Epidermal melanocyte (primary cell): ENCODE results near the gene PAX5.

Experiments used
- DNase-seq: peaks from one replicate; pipeline ENCODE4 v3.0.0; 2011; ENCODE audit warnings: low spot score; ENCODE audit not compliant: insufficient read length

Gene PAX5

GRCh38 chr9:36903541-36904435, 130.3 kb downstream of the PAX5 start:
- no peak for DNase-seq

DNA sequence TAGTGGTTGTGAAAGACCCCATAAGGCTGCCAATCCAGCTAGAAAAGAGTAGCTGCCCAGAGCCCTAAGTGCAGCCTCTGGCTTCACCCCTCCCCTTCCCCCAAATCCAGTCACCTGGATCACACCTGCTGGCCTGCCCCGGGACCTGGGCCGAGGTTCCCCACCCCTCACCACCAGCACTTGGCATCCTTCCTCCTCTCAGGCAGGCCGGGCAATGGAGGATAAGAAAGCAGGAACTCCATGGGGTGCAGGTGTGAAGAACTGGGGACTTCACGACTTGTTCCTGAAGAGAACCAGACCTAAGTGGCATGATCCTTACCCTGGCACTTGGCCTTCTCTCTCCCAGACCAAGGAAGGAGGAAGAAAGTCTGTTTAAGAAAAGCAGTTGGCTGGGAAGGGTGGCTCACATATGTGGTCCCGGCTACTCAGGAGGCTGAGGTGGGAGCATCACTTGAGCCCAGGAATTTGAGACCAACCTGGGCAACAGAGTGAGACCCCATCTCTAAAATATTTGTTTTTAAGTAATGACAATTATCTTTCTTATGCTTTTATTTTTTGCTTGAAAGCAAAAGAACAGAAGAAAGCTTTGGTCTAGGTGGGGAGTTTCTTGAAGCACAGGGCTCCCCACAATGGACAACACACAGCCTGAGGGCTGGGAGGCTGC, 131.1 kb downstream of the PAX5 start:
- DNase-seq: no peak

DNA sequence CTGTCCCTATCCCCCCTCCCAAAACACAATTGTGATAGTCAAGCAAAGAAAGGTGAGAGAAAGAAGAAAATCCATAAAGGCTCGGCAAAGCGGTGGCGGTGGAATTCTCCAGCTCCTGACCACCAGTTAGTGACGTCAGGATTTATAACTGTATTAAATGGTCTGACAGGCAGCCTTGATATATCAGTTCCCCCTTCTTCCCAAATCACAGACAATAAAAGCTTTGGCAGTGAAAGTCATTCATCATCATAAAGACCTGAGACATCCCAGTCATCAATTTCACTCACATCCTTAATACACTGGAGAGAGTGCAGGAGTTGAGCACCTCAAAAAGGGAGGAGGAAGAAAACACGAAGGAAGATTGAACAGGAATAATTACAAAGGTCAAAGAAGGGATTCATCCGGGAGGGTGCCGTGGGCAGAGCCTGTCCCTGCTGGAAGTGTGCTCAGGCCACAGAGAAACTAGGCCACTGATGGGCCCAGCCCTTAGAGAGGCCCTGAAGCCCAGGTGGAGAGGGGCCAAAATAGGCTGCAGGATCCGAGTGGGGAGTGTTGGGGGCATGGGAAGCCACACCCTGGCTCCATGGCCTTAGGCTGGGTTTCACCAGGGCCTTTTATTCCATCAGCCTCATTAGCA, 131.9 kb downstream of the PAX5 start:
- no peak for DNase-seq

GRCh38 chr9:36901528-36901927, 132.5 kb downstream of the PAX5 start:
- DNase-seq: no peak

- no peak for DNase-seq
These were observed 133.2 kb downstream of the PAX5 start for GRCh38 chr9:36900856-36901220.

DNA sequence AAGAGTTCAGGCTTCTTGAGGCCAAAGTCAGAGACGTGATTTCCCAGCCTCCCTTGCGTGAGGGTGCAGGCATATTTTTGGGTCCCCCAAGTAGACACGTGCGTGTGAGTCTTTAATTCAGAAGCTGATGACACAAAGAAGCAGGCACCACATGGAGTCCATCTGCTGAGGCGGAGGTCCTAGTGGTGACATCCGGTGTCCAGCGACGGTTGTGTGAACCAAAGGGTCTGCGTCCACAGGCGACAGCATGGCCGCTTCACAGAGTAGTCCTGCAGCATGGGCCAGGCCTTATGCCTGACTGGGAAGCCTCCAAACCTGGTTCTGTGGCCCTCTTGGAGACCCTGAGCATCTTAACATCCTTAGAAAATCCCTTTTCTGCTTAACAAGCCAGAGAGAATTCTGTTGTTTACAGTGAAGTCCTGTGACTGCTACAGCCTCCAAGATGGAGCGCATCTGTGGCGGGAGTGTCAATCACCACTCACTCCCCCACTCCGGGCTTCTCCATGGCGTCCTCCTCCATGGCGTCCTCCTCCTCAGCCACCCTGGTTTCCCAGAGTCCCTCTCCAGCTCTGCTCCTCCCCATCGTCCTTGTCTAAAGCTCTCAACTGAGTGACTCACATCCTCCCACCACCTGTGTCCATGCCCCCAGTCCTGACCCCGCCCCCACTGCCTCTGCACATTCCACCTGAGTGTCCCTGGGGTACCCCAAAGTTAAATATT, 133.8 kb downstream of the PAX5 start:
- DNase-seq: no peak

DNA sequence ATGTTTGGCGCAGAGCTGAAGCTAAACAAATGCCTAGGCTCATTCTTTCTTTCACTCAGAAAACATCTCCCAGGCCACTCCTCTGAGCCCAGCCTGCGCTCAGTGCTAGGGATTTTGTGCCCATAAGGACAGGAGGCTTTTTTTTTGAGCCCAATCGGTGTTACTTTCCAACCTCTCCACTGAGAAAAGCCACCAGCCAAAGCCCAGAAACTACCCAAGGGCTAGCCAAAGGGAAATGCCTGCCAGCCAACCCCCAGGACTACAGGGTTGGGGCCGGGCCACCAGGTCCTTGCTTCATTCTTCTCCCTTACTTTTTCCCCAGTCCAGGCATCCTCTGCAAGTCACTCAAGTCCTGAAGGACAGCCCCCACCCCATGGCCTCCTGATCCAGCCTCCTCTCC, 134.7 kb downstream of the PAX5 start:
- DNase-seq: no peak

GRCh38 chr9:36898431-36899020, 135.5 kb downstream of the PAX5 start:
- no peak for DNase-seq

DNA sequence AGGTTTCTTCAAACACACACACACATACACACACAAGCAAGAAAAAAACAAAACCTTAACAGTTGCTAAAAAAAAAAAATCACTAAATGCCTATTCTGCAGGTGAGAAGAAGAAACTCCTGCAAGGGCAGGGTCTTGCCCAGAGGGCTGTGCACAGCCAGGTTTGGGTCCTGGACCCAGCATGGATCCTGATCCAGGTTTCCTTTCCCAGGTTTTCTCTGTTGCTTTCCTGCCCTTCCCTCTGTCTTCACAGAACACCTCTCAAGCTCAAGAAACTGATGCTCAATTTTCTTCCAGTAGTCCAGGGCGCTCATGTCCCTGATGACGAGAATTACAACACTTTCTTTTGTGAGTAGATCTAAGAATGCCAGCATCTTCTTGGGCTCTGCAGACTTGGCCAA, 136.6 kb downstream of the PAX5 start:
- DNase-seq: no peak

- DNase-seq: no peak
These were observed 137.0 kb downstream of the PAX5 start for GRCh38 chr9:36897019-36897418.

DNA sequence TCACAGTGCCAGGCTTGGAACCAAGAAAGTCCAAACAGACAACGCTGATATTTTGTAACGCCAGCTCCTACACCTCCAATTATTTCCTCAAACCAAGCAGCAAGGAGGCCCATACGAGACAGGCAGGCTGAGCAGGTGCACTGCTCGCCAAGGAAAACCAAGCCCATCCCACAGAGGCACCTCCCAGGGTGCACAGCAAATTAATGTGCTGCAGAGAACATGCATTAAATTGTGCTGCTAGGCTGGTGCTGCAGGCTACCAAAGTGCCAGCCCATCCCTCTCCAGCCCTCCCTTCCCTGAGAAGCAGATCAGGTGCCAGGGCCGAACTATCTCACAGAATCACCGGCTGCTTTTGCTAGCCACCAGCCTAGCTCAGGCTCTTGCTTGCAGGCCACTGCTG, 137.8 kb downstream of the PAX5 start:
- DNase-seq: no peak

- no peak for DNase-seq
These were observed 138.3 kb downstream of the PAX5 start for GRCh38 chr9:36895744-36896260.

GRCh38 chr9:36894695-36895310, 139.3 kb downstream of the PAX5 start:
- DNase-seq: no peak

GRCh38 chr9:36893911-36894310, 140.2 kb downstream of the PAX5 start:
- no peak for DNase-seq

- DNase-seq: no peak
These were observed 140.9 kb downstream of the PAX5 start for GRCh38 chr9:36893184-36893583.

DNA sequence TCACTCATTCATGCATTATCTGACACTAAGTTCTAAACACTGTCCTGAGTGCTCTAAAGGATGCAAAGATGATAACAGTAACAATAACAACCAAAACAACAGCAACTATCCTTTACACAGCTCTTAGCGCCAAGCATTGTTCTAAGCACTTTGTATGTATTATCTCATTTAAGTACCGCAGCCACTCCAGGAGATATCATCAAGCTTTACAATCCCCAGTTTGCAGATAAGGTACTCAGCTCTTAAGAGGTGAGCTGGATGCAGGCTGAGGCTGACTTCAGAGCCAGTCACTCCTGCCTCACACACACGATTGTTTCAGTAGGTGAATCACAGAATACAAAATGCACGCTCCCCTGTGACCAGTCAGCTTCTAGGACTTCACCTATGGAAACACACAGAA, 141.8 kb downstream of the PAX5 start:
- DNase-seq: no peak

GRCh38 chr9:36891341-36891811, 142.7 kb downstream of the PAX5 start:
- DNase-seq: no peak

GRCh38 chr9:36889844-36890243, 144.2 kb downstream of the PAX5 start:
- DNase-seq: no peak

DNA sequence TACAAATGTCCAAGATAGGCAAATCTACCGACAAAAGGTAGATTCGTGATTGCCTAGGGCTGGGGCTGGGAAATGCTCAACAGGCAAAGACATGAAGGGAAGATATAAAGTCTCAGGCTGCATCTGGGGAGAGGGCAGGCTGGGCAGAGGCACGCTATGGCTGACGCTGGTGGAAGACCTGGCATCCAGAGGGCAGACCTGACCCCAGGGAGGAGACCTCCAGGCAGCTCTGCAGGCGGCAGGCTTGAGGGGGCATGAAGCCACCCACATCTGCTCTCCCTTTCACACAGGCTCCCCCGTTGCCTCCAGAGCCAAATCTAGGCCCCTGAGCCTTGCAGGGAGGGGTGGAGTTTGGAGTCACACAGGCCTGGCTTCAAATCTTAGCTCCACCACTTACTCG, 145.5 kb downstream of the PAX5 start:
- DNase-seq: no peak

- DNase-seq: no peak
These were observed 149.3 kb downstream of the PAX5 start for GRCh38 chr9:36884721-36885120.

GRCh38 chr9:36882594-36882993, 151.5 kb downstream of the PAX5 start:
- DNase-seq: no peak
